Measurements from ENCODE around the gene GPR162.

GPR162 gene

DNA sequence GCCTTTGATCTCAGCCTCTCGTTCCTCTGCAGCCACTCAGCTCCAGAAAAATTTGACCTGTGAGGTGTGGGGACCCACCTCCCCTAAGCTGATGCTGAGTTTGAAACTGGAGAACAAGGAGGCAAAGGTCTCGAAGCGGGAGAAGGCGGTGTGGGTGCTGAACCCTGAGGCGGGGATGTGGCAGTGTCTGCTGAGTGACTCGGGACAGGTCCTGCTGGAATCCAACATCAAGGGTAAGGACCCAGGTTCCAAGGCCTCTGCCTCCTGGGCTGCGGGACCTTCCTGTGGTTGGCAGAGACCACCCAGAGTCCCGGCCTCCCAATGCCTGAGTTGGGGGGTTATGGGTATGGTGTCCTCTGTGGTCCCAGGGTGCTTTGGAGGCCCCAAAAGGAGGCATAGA is 4.5 kb upstream of the GPR162 start:
- no peak for DNase-seq (ENCODE audit: low read depth)
- TF ChIP-seq CTCF (IDR thresholded peaks at IDR 0.05; ENCODE audit: control insufficient read depth, insufficient read depth, low read depth, low read length, missing control alignments), result no peak

DNA sequence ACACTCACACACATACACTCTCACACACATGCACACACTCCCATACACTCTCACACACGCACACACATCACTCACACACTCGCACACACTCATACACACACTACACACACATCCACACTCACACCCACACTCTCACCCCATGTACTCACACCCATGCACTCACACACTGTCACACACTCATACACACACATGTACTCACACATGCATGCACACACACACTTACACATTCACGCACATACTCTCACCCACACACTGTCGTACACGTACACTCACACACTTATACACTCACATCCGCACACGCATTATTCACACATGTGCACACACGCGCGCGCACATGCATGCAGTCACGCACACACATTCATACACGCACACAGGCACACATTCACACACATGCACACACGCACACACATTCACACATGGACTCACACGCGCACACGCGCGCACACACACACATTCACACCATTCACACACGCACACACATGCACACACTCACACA is 3.9 kb upstream of the GPR162 start:
- TF ChIP-seq CTCF (IDR thresholded peaks at IDR 0.05; ENCODE audit: control insufficient read depth, insufficient read depth, low read depth, low read length, missing control alignments), result no peak
- H3K4me3 ChIP-seq (ENCODE audit: control insufficient read depth, low read depth, low read length), result no peak overlapping the region
- no peak for DNase-seq (ENCODE audit: low read depth)

More for the DNA sequence above, 4.5 kb upstream of the GPR162 start:
- H3K4me3 ChIP-seq (ENCODE audit: control insufficient read depth, low read depth, low read length), result no peak overlapping the region

- no peak overlapping the region for H3K4me3 ChIP-seq (ENCODE audit: control insufficient read depth, low read depth, low read length)
- TF ChIP-seq CTCF (IDR thresholded peaks at IDR 0.05; ENCODE audit: control insufficient read depth, insufficient read depth, low read depth, low read length, missing control alignments), result no peak
- DNase-seq (ENCODE audit: low read depth), result no peak
Observed at GRCh38 chr12:6818222-6818621, 3.4 kb upstream of the GPR162 start.

DNA sequence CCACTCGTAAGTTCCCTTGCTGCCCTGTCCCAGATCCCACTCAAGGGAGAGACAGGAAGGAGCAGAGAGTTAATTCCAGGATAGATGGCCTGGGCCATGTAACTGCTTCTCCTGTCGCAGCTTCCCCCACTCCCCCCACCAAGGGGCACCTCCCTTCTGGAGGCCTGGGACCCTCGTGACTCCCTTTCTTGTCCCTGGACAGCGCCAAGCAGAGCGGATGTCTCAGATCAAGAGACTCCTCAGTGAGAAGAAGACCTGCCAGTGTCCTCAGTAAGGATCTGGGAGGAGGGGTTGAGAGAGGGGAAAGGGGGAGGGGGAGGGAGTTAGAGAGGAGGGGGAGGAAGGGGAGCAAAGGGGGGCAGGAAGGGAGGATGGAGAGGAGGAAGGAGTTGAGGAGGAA is 3.0 kb upstream of the GPR162 start:
- no peak for TF ChIP-seq CTCF (IDR thresholded peaks at IDR 0.05; ENCODE audit: control insufficient read depth, insufficient read depth, low read depth, low read length, missing control alignments)
- no peak overlapping the region for H3K4me3 ChIP-seq (ENCODE audit: control insufficient read depth, low read depth, low read length)
- DNase-seq (ENCODE audit: low read depth), result no peak

- DNase-seq (ENCODE audit: low read depth), result no peak
- TF ChIP-seq CTCF (IDR thresholded peaks at IDR 0.05; ENCODE audit: control insufficient read depth, insufficient read depth, low read depth, low read length, missing control alignments), result no peak
- H3K4me3 ChIP-seq (ENCODE audit: control insufficient read depth, low read depth, low read length), result no peak overlapping the region
Observed at GRCh38 chr12:6819106-6820030, 2.3 kb upstream of the GPR162 start.

- DNase-seq (ENCODE audit: low read depth), result no peak
- TF ChIP-seq CTCF (IDR thresholded peaks at IDR 0.05; ENCODE audit: control insufficient read depth, insufficient read depth, low read depth, low read length, missing control alignments), result no peak
- no peak overlapping the region for H3K4me3 ChIP-seq (ENCODE audit: control insufficient read depth, low read depth, low read length)
Observed at GRCh38 chr12:6820166-6820565, 1.5 kb upstream of the GPR162 start.
